ENCODE measurements around the gene USP6. TPM values are rescaled to one million over a fixed set of nuclear protein-coding genes. Genes with fewer than 3 reads are reported as not detected.
"Not testable (repeated sequence)": the region's sequence is repeated elsewhere in the genome, so short reads cannot be mapped to it uniquely, and the experiment has no call there.

USP6 gene
- total RNA-seq, 2 experiments from 2014 or later = 0.08 to 0.10 TPM

GRCh38 chr17:5200360-5200759 lies 84.5 kb downstream of the USP6 start:
- H3K4me3 Mint-ChIP-seq = no peak overlapping the region
- DNase-seq = no peak
- H3K4me1 Mint-ChIP-seq = peaks cover 7% of the 10 kb centered on the region
- peaks cover 2% of the 10 kb centered on the region for H3K9me3 Mint-ChIP-seq
- POLR2A ChIA-PET = no interaction called here
- CTCF ChIA-PET = no interaction called here
- H3K27ac Mint-ChIP-seq = no peak overlapping the region
- H3K36me3 Mint-ChIP-seq (ENCODE audit: low read depth) = peaks cover 5% of the 10 kb centered on the region
- no peaks in the 10 kb centered on the region for H3K27me3 Mint-ChIP-seq

- CTCF ChIA-PET = no interaction called here
- peaks cover 5% of the 10 kb centered on the region for H3K36me3 Mint-ChIP-seq (ENCODE audit: low read depth)
- H3K27ac Mint-ChIP-seq = no peak overlapping the region
- DNase-seq = no peak
- POLR2A ChIA-PET = no interaction called here
- H3K4me1 Mint-ChIP-seq = peaks cover 7% of the 10 kb centered on the region
- H3K9me3 Mint-ChIP-seq = peaks cover 2% of the 10 kb centered on the region
- H3K4me3 Mint-ChIP-seq = no peak overlapping the region
- no peaks in the 10 kb centered on the region for H3K27me3 Mint-ChIP-seq
Measured at GRCh38 chr17:5201011-5201410, 85.2 kb downstream of the USP6 start.

- POLR2A ChIA-PET = interaction anchor here (0.8 kb wide), 1 partner anchor 11 kb away, joined by 3 read pairs; no protein-coding TSS in a partner anchor
Measured at GRCh38 chr17:5203178-5203907, 87.5 kb downstream of the USP6 start.

GRCh38 chr17:5203908-5204294 lies 88.1 kb downstream of the USP6 start:
- ChIA-PET POLR2A (interaction anchor here (0.8 kb wide), 1 partner anchor 12 kb away, joined by 3 read pairs; no protein-coding TSS in a partner anchor), CTCF (interaction anchor here (1.4 kb wide), 1 partner anchor 12 kb away, joined by 3 read pairs; the partner anchor contains the start of gene ZNF594)
- H3K27me3 Mint-ChIP-seq = no peaks in the 10 kb centered on the region
- no peak for DNase-seq
- H3K4me3 Mint-ChIP-seq = no peak overlapping the region
- H3K27ac Mint-ChIP-seq = no peak overlapping the region
- H3K9me3 Mint-ChIP-seq = peaks cover 2% of the 10 kb centered on the region
- H3K36me3 Mint-ChIP-seq (ENCODE audit: low read depth) = peaks cover 5% of the 10 kb centered on the region
- peaks cover 5% of the 10 kb centered on the region for H3K4me1 Mint-ChIP-seq

More at GRCh38 chr17:5203178-5203907, 87.5 kb downstream of the USP6 start:
- peaks cover 2% of the 10 kb centered on the region for H3K9me3 Mint-ChIP-seq
- peaks cover 5% of the 10 kb centered on the region for H3K4me1 Mint-ChIP-seq
- H3K36me3 Mint-ChIP-seq (ENCODE audit: low read depth) = peaks cover 5% of the 10 kb centered on the region
- CTCF ChIA-PET = interaction anchor here (1.5 kb wide), 1 partner anchor 11 kb away, joined by 4 read pairs; the partner anchor contains the start of gene ZNF594
- H3K27me3 Mint-ChIP-seq = no peaks in the 10 kb centered on the region
- no peak for DNase-seq
- no peak overlapping the region for H3K27ac Mint-ChIP-seq
- no peak overlapping the region for H3K4me3 Mint-ChIP-seq

DNA sequence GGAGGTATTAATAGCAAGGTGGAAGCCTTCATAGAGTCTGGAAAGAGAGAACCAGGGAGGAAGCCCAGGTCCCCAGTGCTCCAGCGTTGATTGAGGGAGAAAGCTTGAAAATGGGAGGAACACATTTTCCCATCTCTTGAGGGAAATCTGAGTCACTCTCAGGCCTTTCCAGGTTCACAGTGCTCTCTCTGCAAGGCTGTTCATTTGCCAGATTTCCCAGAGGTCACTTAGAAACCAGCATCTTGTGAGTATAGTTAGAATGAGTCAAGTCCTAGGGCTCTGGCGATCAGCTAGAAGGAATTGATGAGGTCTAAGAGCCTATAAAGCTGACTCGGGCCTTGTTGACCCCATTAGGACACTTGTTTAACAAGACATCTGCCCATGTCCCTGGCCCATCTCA lies 93.6 kb downstream of the USP6 start:
- no peak overlapping the region for H3K27ac Mint-ChIP-seq
- ChIA-PET POLR2A (no interaction called here), CTCF (no interaction called here)
- H3K4me1 Mint-ChIP-seq = no peaks in the 10 kb centered on the region
- no peaks in the 10 kb centered on the region for H3K36me3 Mint-ChIP-seq (ENCODE audit: low read depth)
- DNase-seq = no peak
- no peaks in the 10 kb centered on the region for H3K27me3 Mint-ChIP-seq
- H3K9me3 Mint-ChIP-seq = no peaks in the 10 kb centered on the region
- H3K4me3 Mint-ChIP-seq = no peak overlapping the region

- Mint-ChIP-seq H3K4me3 (no peak overlapping the region), H3K9me3 (no peaks in the 10 kb centered on the region), H3K4me1 (no peaks in the 10 kb centered on the region), H3K27me3 (no peaks in the 10 kb centered on the region), H3K27ac (no peak overlapping the region), H3K36me3 (ENCODE audit: low read depth) (no peaks in the 10 kb centered on the region)
- DNase-seq = no peak
- CTCF ChIA-PET = no interaction called here
- POLR2A ChIA-PET = interaction anchor here (2.5 kb wide), 1 partner anchor 18 kb away, joined by 6 read pairs; the partner anchor contains the start of gene ZNF594
Measured at GRCh38 chr17:5210091-5210490, 94.3 kb downstream of the USP6 start.

- Mint-ChIP-seq H3K27me3 (no peaks in the 10 kb centered on the region), H3K36me3 (ENCODE audit: low read depth) (no peaks in the 10 kb centered on the region), H3K9me3 (no peaks in the 10 kb centered on the region), H3K27ac (no peak overlapping the region), H3K4me1 (no peaks in the 10 kb centered on the region), H3K4me3 (no peak overlapping the region)
- CTCF ChIA-PET = no interaction called here
- POLR2A ChIA-PET = interaction anchor here (2.5 kb wide), 1 partner anchor 19 kb away, joined by 6 read pairs; the partner anchor contains the start of gene ZNF594
- no peak for DNase-seq
Measured at GRCh38 chr17:5210614-5211252, 94.9 kb downstream of the USP6 start.

GRCh38 chr17:5211458-5211857 lies 95.6 kb downstream of the USP6 start:
- Mint-ChIP-seq H3K36me3 (ENCODE audit: low read depth) (no peaks in the 10 kb centered on the region), H3K4me1 (no peaks in the 10 kb centered on the region), H3K4me3 (no peak overlapping the region), H3K27me3 (no peaks in the 10 kb centered on the region), H3K27ac (no peak overlapping the region), H3K9me3 (no peaks in the 10 kb centered on the region)
- POLR2A ChIA-PET = interaction anchor here (2.5 kb wide), 1 partner anchor 20 kb away, joined by 6 read pairs; the partner anchor contains the start of gene ZNF594
- CTCF ChIA-PET = no interaction called here
- DNase-seq = no peak

DNA sequence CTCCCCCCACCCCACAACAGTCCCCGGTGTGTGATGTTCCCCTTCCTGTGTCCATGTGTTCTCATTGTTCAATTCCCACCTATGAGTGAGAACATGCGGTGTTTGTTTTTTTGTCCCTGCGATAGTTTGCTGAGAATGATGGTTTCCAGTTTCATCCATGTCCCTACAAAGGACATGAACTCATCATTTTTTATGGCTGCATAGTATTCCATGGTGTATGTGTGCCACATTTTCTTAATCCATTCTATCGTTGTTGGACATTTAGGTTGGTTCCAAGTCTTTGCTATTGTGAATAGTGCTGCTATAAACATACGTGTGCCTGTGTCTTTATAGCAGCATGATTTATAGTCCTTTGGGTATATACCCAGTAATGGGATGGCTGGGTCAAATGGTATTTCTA lies 101.7 kb downstream of the USP6 start:
- H3K36me3 Mint-ChIP-seq (ENCODE audit: low read depth); H3K4me1 Mint-ChIP-seq; H3K9me3 Mint-ChIP-seq; DNase-seq; H3K27ac Mint-ChIP-seq; H3K4me3 Mint-ChIP-seq; H3K27me3 Mint-ChIP-seq; CTCF ChIA-PET; POLR2A ChIA-PET: not testable (repeated sequence)

- Mint-ChIP-seq H3K4me3 (no peak overlapping the region), H3K9me3 (no peaks in the 10 kb centered on the region), H3K27me3 (no peaks in the 10 kb centered on the region), H3K36me3 (ENCODE audit: low read depth) (no peaks in the 10 kb centered on the region), H3K27ac (no peak overlapping the region), H3K4me1 (peaks cover 8% of the 10 kb centered on the region)
- POLR2A ChIA-PET = no interaction called here
- no peak for DNase-seq
- CTCF ChIA-PET = no interaction called here
Measured at GRCh38 chr17:5219536-5219935, 103.7 kb downstream of the USP6 start.

DNA sequence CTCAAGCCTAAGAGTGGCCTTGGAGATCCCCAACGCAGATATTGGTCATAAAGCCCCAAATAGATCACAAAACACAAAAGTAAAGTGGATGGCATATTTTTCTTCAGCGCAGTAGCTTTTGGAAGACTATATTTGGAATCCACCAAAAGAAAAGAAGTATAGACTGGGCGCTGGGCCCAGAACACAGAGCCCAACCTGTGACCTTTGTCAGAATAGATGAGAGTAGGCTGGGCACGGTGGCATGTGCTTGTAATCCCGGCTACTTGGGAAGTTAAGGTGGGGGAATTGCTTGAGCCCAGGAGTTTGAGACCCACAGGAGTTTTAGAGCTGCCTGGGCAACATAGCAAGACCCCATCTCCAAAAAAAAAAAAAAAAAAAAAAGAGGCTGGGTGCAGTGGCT lies 104.2 kb downstream of the USP6 start:
- ChIA-PET CTCF (interaction anchor here (0.7 kb wide), 1 partner anchor 217 kb away, joined by 3 read pairs; no protein-coding TSS in a partner anchor), POLR2A (interaction anchor here (0.6 kb wide), 1 partner anchor 26 kb away, joined by 3 read pairs; no protein-coding TSS in a partner anchor)
- H3K36me3 Mint-ChIP-seq (ENCODE audit: low read depth) = no peaks in the 10 kb centered on the region
- no peak for DNase-seq
- H3K9me3 Mint-ChIP-seq = no peaks in the 10 kb centered on the region
- no peak overlapping the region for H3K4me3 Mint-ChIP-seq
- H3K4me1 Mint-ChIP-seq = peaks cover 8% of the 10 kb centered on the region
- H3K27ac Mint-ChIP-seq = no peak overlapping the region
- H3K27me3 Mint-ChIP-seq = no peaks in the 10 kb centered on the region

DNA sequence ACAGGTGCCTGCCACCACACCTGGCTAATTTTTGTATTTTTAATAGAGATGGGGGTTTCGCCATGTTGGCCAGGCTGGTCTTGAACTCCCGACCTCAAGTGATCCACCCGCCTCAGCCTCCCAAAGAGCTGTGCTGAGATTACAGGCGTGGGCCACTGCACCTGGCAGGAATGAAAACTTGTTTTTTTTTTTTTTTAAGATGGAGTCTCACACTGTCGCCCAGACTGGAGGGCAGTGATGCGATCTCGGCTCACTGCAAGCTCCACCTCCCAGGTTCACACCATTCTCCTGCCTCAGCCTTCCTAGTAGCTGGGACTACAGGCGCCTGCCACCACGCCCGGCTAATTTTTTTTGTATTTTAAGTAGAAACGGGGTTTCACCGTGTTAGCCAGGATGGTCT lies 106.1 kb downstream of the USP6 start:
- peaks cover 18% of the 10 kb centered on the region for H3K4me1 Mint-ChIP-seq
- H3K27me3 Mint-ChIP-seq; CTCF ChIA-PET; H3K4me3 Mint-ChIP-seq; H3K36me3 Mint-ChIP-seq (ENCODE audit: low read depth); DNase-seq; H3K27ac Mint-ChIP-seq; POLR2A ChIA-PET; H3K9me3 Mint-ChIP-seq: not testable (repeated sequence)

Measured in activated CD4-positive, alpha-beta memory T cell treated with anti-CD3 and anti-CD28 coated beads, Interleukin-2, amount 10 ng/mL, durations not matched to agents 7 days and 5 days (primary cell).